ENCODE data around the gene RAB7A. TPM values are rescaled to one million over a fixed set of nuclear protein-coding genes. Genes with fewer than 3 reads are reported as not detected.

The RAB7A gene
- total RNA-seq, 1 donor from 2014 or later: 43.7 TPM

DNA sequence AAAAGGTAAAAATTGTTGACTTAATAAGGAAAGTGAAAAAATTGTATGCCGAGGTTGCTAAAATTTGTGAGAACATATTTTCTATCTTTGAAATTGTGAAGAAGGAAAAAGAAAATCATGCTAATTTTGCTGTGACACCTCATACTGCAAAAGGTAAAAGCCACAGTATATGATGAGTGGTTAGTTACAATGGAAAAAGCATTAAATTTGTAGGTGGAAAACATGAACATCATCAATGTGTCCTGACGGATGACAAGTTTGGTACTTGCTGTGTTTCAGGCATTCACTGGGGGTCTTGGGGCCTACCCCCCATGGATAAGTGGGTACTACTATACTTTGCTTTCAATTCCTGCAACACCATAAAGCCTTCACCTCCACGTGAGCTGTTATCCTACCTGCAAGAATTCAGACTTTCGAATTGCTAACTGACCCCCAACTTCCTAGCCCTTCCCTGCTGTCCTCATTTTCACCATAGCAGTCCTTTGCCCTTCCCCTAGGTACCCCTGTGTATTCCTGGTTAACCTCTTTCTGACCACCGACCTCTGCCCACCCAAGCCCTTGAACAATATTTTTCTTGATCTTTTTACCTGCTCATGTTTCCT is 62.4 kb downstream of the RAB7A start:
- TF ChIP-seq CTCF (IDR thresholded peaks at IDR 0.05; ENCODE audit: insufficient read depth, low read length, severe bottlenecking): no peak
- Histone ChIP-seq H3K4me3 (ENCODE audit: low read depth, low read length) (no peak overlapping the region), H3K27me3 (ENCODE audit: control insufficient read depth, insufficient read depth, low read length) (no peaks in the 10 kb centered on the region), H3K36me3 (ENCODE audit: control insufficient read depth, insufficient read depth, low read length) (no peaks in the 10 kb centered on the region)
- FAIRE-seq (no peak), DNase-seq (ENCODE audit: low read depth) (no peak)

GRCh38 chr3:128794067-128794768 is 68.2 kb downstream of the RAB7A start:
- peak; percentile 99 for DNase-seq (ENCODE audit: low read depth)
- TF ChIP-seq CTCF (IDR thresholded peaks at IDR 0.05; ENCODE audit: insufficient read depth, low read length, severe bottlenecking): no peak
- Histone ChIP-seq H3K27me3 (ENCODE audit: control insufficient read depth, insufficient read depth, low read length) (no peaks in the 10 kb centered on the region), H3K4me3 (ENCODE audit: low read depth, low read length) (no peak overlapping the region), H3K36me3 (ENCODE audit: control insufficient read depth, insufficient read depth, low read length) (peaks cover 14% of the 10 kb centered on the region)
- peak; percentile 88 for FAIRE-seq

- Histone ChIP-seq H3K36me3 (ENCODE audit: control insufficient read depth, insufficient read depth, low read length) (peaks cover 17% of the 10 kb centered on the region), H3K27me3 (ENCODE audit: control insufficient read depth, insufficient read depth, low read length) (no peaks in the 10 kb centered on the region), H3K4me3 (ENCODE audit: low read depth, low read length) (no peak overlapping the region)
- DNase-seq (ENCODE audit: low read depth): peak; percentile 64
- peak; percentile 75 for TF ChIP-seq CTCF (IDR thresholded peaks at IDR 0.05; ENCODE audit: insufficient read depth, low read length, severe bottlenecking)
- FAIRE-seq: no peak
These were observed 69.0 kb downstream of the RAB7A start for GRCh38 chr3:128794770-128795649.

DNA sequence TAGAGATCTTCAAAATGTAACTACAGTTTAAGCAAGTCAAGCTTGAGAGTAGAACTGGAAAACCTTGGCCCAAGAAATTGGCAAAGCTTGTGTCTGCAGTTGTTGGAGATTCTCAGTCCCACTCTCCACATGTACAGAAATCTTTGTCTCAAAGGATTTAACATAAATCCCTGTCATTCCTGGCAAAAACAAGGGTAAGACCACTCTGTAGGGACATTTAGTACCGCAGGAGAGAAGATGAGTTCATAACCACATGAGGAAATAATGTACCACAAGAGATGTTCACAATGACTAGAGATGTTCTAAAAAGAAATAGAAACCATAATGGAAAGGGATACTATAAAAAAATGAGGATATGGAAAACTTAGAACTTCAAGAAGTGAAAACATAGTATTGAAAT is 73.7 kb downstream of the RAB7A start:
- no peak for FAIRE-seq
- Histone ChIP-seq H3K27me3 (ENCODE audit: control insufficient read depth, insufficient read depth, low read length) (no peaks in the 10 kb centered on the region), H3K36me3 (ENCODE audit: control insufficient read depth, insufficient read depth, low read length) (peaks cover 20% of the 10 kb centered on the region), H3K4me3 (ENCODE audit: low read depth, low read length) (no peak overlapping the region)
- no peak for TF ChIP-seq CTCF (IDR thresholded peaks at IDR 0.05; ENCODE audit: insufficient read depth, low read length, severe bottlenecking)
- no peak for DNase-seq (ENCODE audit: low read depth)

GRCh38 chr3:128800241-128801187 is 74.5 kb downstream of the RAB7A start:
- Histone ChIP-seq H3K27me3 (ENCODE audit: control insufficient read depth, insufficient read depth, low read length) (no peaks in the 10 kb centered on the region), H3K4me3 (ENCODE audit: low read depth, low read length) (no peak overlapping the region), H3K36me3 (ENCODE audit: control insufficient read depth, insufficient read depth, low read length) (peaks cover 20% of the 10 kb centered on the region)
- no peak for TF ChIP-seq CTCF (IDR thresholded peaks at IDR 0.05; ENCODE audit: insufficient read depth, low read length, severe bottlenecking)
- DNase-seq (ENCODE audit: low read depth) (no peak), FAIRE-seq (no peak)

Data from bronchial epithelial cell (primary cell).